NCI-H2227 (cell line): ENCODE results near the gene R3HCC1L.
"Not testable (repeated sequence)": the region's sequence is repeated elsewhere in the genome, so short reads cannot be mapped to it uniquely, and the experiment has no call there.

Experiments used
- DNase-seq: peaks from one replicate; lab custom pipeline; 2025; ENCODE audit not compliant: unreplicated experiment; lab: John Stamatoyannopoulos, UW

The R3HCC1L gene

DNA sequence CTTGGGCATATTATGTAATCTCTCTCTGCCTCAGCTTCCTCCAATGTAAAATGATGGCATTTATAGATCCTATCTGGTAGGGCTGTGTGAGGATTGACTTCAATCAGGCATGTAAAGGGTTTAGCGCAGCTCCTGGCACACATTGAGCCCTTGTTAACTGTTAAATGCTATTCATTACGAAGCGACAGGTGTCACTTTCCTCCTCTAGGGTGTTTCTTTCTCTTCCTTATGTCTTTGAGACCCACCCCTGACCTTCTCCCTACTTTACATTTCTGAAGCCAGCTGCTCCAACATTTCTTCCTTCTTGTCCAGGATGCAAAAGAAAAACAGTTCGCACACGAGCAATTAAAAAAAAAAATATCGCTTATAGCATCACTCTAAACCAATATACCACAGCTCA is 5.7 kb upstream of the R3HCC1L start:
- DNase-seq, result no peak

DNA sequence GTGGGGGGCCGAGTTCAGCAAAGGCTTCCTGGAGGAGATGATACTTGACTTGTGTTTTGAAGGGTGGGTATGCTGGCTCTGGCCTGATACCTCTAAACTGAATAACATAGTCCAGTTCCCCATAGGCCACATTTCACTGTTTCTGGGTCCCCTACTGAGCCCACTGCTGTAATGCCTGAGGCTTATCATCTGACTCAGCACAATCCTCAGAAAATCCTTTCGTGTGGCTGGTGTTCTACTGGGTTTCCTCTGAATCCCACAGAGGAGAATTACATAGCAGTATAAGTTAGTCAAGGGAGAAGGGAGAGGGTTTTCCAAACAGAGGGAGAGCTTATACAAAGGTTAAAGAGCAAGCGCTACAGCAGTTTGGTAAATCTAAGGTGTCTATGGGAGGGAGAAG is 2.8 kb upstream of the R3HCC1L start:
- DNase-seq, result no peak

DNA sequence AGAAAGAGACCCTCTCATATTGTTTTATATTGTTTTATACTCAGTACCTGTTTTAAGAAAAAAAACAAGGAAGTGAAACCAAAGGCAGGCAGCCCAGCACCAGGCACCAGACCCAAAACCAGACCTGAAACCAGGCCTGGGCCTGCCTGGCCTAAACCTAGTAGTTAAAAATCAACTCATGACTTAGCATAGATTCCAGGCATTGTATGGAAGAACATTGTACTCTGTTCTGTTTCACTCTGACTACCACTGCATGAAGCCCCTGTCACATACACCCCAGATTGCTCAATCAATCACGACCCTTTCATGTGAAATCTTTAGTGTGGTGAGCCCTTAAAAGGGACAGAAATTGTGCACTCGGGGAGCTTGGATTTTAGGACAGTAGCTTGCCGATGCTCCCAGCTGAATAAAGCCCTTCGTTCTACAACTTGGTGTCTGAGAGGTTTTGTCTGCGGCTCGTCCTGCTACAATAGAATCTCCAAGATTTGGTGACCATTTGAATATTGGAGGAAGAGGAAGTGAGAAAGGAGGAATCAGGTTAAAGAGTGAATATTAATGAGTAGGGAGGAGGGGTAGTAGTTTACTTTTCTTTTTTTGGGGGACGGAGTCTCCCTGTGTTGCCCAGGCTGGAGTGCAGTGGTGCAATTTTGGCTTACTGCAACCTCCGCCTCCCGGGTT is 1.2 kb upstream of the R3HCC1L start:
- not testable (repeated sequence) for DNase-seq

DNA sequence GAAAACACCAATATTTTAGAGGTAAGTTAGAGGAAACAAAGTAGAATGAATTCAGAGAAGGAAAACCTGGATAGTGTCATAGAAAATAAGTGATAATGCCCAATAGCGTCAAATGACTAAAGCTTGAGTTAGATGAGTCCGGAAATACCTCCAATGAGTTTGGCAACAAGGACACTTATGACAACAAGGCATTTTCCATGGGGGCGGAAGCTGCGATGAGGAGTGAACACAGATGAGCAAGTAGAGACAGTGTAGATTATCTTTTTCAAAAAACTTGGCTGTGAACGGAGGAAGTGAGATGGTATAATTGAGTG is 383 bp upstream of the R3HCC1L start:
- no peak for DNase-seq

DNA sequence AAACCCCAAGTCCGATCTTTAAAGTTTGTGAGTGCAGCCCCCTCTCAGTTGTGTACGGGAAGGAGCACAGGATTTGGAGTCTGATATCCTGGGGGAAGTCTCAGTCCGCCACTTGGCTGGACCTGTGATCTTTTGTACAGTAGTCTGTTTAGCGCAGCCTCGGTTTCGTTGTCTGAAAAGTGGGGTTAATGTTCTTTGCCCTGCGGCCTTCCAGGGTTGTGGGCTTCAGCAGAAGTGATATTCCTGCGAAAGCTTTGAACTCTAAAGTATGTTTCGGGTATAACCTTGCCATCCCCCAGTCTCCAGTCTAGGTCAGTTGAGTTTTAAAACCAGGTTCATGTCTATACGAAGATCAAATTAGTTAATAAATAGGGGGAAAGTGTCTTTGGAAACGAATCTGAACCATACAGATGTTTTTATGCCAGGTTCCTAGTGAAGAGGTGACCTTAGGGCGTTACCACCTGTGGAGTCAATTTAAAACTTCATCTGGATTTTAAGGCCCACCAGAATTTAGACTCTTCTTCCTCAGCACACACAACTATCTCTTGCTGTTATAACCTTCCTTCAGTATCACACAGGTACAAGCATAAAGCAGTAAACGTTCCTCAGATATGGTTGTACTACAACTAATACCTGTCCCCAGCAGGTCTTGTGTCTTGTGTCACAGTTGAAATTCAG is 904 bp downstream of the R3HCC1L start:
- no peak for DNase-seq

DNA sequence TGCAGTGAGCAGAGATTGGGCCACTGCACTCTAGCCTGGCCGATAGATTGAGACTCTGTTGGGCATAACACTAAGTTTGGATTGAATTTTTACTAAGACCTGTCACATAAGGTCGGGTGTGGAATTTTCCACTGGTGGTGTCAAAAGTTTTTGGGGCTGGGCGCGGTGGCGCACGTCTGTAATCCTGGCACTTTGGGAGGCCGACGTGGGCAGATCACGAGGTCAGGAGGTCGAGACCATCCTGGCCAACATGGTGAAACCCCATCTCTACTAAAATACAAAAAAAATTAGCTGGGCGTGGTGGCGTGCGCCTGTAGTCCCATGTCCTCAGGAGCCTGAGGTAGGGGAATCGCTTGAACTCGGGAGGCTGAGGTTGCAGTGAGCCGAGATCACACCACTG is 2.3 kb downstream of the R3HCC1L start:
- not testable (repeated sequence) for DNase-seq

DNA sequence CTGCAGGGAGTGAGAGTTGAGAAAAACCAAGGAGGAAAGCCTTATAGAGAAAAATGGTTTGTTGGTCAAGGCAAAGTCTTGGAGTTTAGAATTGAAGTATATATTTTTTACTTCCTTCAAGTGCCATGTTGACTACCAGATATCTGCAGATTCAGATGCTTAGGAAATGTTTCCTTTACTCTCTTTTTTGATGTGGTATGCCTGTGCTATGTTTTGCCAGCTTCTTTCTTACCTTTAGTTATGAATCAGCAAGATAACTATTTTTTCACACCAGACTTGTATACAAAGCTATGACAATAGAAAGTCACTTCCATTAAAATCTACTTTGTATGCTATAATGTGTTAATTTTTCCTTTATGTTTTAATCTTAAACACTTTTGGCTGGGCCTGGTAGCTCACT is 3.6 kb downstream of the R3HCC1L start:
- DNase-seq, result no peak

DNA sequence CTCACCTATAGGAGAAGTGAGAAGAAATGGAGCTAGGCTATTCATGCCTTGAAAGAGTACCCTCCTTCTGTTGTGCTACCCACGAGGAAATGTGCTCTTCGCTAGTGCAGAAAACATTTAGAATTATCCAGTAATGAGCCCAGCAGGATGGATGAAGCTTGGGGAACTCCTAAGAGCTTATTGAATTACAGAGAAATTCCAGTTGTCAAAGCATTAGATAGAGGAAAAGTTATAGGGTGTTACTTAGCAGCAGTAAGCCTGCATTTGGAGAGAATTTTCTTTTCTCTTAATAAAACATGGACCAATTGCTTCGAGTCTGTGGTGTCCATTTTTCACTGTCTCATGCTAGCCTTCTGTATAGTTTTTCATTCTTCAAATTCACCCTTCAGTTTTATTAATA is 5.0 kb downstream of the R3HCC1L start:
- no peak for DNase-seq

DNA sequence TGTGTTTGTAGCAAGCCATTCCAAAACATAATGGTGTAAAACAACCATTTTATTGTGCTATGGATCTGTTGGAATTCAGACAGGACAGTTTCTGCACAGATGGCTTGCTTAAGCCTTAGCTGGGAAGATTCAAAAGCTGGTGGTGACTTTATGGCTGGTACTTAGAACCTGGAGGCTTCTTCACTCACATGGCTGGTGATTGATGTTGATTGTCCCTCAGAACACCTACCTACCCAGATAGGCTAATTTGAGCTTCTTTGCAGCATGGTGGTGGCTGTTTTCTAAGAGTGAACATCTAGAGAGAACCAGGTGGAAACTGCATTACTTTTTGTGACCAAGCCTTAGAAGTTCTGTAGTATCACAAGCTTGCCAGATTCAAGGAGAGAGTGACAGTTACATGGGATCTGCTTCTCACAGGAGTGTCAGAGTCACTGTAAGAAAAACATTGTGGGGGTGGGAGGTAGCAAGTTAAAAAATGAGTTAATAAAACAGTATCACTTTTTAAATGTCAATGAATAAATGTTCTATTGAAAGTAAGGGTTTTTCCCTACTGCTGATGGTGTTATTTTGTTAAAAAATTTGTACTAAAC is 7.1 kb downstream of the R3HCC1L start:
- no peak for DNase-seq

DNA sequence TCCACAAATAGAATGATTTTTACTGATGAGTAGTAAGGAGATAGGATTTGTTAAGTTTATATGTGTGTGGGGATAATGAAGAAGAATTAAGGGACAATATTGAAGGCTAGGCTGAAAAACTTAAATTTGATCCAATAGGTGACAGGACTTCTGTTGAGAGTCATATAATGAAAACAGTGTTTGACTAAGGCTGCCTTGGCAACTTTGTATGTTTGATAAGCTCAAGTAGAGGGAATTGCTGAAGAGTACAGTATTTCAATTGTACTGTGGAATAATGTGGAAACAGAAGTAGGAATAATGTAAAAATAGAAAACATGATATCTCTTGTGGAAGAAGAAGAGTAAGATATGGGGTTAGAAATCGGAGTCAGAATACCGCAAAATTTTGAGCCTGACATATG is 10.5 kb downstream of the R3HCC1L start:
- DNase-seq, result no peak

DNA sequence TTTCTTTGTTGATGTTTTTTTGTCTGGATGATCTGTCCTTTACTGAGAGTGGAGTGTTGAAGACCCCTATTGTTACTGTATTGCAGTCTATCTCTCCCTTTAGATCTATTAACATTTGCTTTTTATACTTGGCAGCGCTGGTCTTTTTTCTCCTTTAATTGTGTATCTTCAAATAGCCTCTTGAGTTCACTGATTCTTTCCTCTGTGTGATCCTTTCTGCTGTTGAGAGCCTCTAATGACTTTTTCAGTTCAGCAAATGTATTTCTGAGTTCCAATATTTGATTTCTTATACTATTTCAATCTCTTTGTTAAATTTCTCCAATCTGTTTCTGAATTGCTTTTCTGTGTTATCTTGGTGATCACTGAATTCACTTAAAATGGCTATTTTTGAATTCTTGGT is 15.4 kb downstream of the R3HCC1L start:
- no peak for DNase-seq

DNA sequence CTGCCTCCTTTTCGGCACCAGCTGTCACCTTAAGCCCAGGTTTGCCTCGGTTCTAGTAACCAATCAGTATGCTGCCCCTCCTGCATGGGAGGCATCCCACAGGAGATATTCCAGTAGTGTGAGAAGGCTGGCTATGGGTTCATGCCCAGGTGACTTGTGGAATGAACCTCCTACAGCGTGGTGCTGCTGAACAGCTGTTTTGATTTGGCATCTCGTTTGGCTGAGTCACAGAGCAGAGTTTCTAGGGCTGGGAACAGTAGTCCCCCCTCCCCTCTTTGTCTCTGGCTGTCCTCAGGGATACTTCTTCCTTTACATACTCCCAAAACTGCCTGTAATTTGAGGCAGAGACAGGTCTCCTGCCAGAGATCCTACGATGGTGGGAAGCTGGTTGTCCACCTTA is 16.1 kb downstream of the R3HCC1L start:
- no peak for DNase-seq

DNA sequence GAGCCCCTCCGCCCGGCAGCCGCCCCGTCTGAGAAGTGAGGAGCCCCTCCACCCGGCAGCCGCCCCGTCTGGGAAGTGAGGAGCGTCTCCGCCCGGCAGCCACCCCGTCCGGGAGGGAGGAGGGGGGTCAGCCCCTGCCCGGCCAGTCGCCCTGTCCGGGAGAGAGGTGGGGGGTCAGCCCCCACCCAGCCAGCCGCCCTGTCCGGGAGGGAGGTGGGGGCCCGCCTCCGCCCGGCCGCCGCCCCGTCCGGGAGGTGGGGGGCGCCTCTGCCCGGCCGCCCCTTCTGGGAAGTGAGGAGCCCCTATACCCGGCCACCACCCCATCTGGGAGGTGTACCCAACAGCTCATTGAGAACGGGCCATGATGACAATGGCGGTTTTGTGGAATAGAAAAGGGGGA is 18.3 kb downstream of the R3HCC1L start:
- DNase-seq, result not testable (repeated sequence)

DNA sequence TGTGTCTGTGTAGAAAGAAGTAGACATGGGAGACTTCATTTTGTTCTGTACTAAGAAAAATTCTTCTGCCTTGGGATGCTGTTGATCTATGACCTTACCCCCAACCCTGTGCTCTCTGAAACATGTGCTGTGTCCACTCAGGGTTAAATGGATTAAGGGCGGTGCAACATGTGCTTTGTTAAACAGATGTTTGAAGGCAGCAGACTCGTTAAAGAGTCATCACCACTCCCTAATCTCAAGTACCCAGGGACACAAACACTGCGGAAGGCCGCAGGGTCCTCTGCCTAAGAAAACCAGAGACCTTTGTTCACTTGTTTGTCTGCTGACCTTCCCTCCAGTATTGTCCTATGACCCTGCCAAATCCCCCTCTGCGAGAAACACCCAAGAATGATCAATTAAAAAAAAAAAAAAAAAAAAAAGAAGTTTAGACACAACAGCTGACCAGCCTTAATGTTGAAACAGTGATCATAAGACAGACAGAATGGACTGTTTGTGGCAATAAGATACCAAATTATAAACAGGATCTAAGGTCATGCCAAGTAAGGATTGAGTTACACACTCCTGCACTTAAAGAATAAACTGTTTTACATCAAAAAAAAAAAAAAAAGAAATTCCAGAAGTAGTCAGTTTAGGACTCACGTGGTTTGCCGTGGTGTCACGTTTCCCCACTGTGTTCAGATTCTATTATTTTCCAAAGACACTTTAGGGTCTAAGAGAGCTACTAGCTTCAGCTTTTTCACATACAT is 18.9 kb downstream of the R3HCC1L start:
- DNase-seq, result not testable (repeated sequence)

DNA sequence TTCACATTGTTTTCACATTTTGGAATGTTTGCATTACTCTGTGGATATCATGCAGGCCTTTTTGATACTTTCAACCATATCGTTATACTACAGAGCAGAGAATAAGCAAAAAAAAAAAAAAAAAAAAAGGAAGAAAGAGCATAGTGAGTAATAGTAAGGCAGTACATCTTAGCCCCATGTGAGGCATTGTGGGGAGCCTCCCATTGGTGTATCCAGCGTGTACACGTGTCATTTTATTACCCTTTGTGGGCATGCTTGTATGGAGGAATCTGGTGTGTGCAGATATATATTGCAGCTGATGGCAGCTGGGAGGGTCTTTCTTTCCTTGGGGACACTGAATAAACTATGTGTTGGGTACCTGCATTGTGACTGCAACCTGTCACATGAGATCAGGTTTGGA is 19.6 kb downstream of the R3HCC1L start:
- no peak for DNase-seq

DNA sequence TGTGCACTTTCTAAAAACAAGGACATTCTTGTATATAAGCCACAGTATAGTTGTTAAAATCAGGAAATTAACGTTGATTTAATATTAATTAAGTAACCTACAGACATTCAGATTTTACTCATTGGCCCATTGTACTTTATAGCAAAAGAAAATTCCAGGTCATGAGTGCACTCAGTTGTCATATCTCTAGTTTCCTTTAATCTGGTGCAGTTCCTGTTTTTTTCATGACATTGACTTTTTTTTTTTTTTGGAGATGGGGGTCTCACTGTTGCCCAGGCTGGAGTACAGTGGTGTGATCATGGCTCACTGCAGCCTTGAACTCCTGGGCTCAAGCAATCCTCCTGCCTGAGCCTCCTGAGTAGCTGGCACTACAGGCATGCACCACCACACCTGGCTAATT is 24.1 kb downstream of the R3HCC1L start:
- DNase-seq, result no peak

DNA sequence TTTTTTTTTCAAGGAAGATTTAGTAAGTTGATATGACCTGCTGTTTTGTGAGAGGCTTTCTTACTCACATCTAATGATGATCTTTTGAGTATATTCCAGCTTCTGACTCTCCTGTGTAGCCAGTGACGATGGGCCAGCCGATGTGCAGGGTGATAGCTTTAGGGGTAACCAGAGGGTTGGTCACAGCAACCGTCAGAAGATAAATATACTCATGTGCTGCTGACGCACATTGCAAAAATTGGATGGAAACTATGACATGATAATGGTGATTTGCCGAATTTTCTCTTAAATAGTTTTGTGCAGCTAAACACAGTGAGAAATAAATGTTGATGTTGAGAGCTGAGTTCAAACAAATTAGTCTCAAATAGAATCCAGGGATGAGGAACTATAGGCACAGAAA is 29.5 kb downstream of the R3HCC1L start:
- no peak for DNase-seq

DNA sequence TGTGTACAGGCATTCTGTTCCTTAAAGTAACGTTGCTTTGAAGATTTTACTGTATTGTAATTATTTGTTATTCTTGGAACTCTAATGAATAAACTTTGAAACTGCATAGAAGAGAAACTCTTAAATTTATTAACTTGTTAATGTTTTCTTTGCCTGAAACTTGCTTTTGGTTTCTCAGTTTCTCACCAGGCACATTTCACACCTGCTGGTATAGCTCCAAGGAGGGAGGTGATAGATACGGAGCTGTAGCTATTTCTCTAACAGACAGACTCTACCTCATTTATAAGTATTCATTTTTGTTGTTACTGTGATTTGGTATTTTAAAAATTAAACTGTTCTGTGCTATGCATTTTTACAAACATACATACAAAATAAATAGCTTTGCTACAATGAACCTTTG is 32.7 kb downstream of the R3HCC1L start:
- no peak for DNase-seq

DNA sequence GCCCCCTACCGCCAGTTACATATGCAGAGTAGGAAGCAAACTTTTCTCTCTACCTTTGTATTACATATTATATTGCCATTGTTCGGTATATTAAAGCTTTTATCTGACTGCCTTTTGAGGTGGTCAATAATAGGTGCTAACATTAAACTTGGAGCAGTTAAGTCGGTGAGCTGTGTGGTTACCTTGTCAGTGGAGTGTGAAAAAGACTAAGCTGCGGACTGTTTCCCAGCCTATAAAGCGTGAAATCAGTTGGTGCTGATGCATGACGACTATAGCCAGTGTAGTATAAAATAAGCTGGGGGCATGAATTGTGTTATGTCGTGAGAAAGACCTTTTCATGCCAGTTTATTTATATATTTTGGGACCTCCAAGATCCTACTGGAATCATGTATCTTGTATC is 33.7 kb downstream of the R3HCC1L start:
- DNase-seq, result no peak

DNA sequence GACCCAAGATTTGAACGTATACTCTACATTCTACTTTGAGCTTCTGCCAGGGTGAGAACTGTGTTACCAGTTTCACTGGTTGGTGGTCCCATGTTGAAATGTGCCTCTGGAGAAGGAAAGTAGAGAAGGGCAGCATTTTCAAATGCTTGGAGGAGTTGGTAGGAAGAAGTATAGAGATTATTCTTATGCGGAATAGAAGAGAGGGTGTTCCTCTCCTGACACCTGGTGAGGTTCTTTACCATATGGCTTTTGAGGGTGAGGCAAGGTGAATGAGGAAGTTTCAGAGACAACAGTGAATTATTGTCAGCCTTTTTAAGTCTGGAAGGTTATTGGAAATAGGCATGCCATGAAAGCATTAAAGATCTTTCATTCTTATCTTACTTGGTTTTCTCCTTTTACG is 34.3 kb downstream of the R3HCC1L start:
- DNase-seq, result no peak

DNA sequence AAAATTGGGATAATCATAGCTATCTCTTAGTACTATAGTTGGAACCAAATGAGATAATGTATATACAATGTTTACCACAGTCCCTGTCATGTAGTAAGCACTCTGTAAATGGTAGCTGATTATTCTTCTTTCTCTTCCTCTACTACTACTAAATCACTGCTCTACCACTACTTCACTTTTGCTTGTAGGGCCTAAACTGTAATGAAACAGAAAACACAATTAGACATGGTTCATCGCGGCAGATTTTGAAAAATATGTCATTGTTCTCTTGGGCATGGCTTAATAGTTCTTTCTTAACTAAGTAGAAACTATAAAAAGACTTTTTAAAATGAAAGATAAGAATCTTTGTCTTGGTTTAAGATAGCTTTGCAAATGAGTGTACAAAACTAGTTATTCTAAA is 34.9 kb downstream of the R3HCC1L start:
- no peak for DNase-seq
